OCI-LY3 (cell line): Measurements from ENCODE around the gene EPHB3.
"Not testable (repeated sequence)": the region's sequence is repeated elsewhere in the genome, so short reads cannot be mapped to it uniquely, and the experiment has no call there.

Experiments used
- H2AFZ ChIP-seq: fragments of 200-600, 300-600 bp; shearing (Covaris generic); 2 replicates; pipeline ENCODE4 v1.6.0; 2014; ENCODE audit warnings: antibody characterized with exemption, low read depth, low read length
- H3K27ac ChIP-seq: fragments of 200-600, 300-600 bp; sonication (generic); 2 replicates; pipeline ENCODE4 v1.5.1; 2014; ENCODE audit warnings: mild to moderate bottlenecking, low read length, moderate library complexity, mixed read lengths
- H3K27me3 ChIP-seq: fragments of 200-600, 300-600 bp; sonication (generic); 2 replicates; pipeline ENCODE4 v1.6.1; 2014; ENCODE audit warnings: low read depth, low read length, mixed read lengths
- H3K36me3 ChIP-seq: fragments of 200-600, 300-600 bp; sonication (generic); replicated peaks from 2 replicates; pipeline ENCODE3; 2014; ENCODE audit warnings: low read depth, low read length, mixed read lengths
- H3K4me1 ChIP-seq: fragments of 300-600, 200-600 bp; sonication (generic); 2 replicates; pipeline ENCODE4 v1.6.1; 2014; ENCODE audit warnings: low read length, mixed read lengths
- H3K4me2 ChIP-seq: fragments of 200-600, 300-600 bp; sonication (generic); 2 replicates; pipeline ENCODE4 v1.6.1; 2014; ENCODE audit warnings: low read length, mixed read lengths
- H3K4me3 ChIP-seq: fragments of 300-600, 200-600 bp; sonication (generic); 2 replicates; pipeline ENCODE4 v1.5.1; 2014; ENCODE audit warnings: antibody characterized with exemption, mild to moderate bottlenecking, low read length, moderate library complexity
- H3K79me2 ChIP-seq: fragments of 300-600, 200-600 bp; shearing (Covaris generic); 2 replicates; pipeline ENCODE4 v1.6.1; 2014; ENCODE audit warnings: mild to moderate bottlenecking, low read length, mixed read lengths
- H3K9ac ChIP-seq: fragments of 300-600, 200-600 bp; shearing (Covaris generic); 2 replicates; pipeline ENCODE4 v1.6.0; 2014; ENCODE audit warnings: mild to moderate bottlenecking, low read length, moderate library complexity
- H3K9me3 ChIP-seq: fragments of 200-600, 300-600 bp; shearing (Covaris generic); 2 replicates; pipeline ENCODE4 v1.6.1; 2014; ENCODE audit warnings: low read length, mixed read lengths; ENCODE audit not compliant: insufficient read depth
- H4K20me1 ChIP-seq: fragments of 200-600, 300-600 bp; sonication (generic); 2 replicates; pipeline ENCODE4 v1.6.1; 2016; ENCODE audit warnings: low read length, mixed read lengths; ENCODE audit not compliant: insufficient read depth
- EZH2phosphoT487 ChIP-seq: fragments of 200-600 bp; shearing (Covaris generic); IDR thresholded peaks from 2 replicates; pipeline ENCODE4 v1.6.1; 2018; ENCODE audit warnings: antibody characterized with exemption, mixed run types, low read depth
- TF ChIP-seq, protein P1 (sequence below): fragments of 200-600, 300-600 bp; sonication (generic); IDR thresholded peaks from 2 replicates; pipeline ENCODE4 v1.5.1; 2014; ENCODE audit warnings: antibody characterized with exemption, low read length, low read depth

Gene EPHB3

DNA sequence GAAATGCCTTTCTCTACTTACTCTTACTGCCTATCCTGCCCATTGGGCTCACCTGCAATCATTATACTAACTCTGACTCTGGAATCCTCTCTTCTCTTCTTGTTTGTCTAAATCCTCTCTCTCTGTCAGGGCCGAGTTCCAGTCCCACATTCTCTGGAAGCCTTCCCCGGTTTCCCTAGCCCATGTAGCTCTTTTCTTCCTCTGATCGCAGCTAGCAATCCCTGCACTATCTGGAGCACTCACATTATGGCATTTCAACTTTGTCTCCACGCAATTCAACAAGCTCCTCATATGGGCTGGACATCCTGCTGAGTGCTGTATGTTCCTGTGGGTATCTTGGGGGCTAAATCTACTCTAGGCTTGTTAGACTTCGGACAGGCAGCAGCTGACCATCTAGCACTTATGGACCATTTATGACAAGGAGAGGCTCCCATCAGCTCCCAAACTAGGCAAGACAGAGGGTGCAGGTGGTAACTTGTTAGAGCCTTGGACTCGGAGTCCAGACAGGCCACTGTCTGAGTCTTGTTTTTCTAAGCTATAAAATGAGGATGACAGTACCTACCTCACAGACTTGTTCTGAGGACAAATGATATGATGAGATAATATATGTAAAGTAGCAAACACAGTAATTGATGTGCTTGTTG, 58.3 kb downstream of the EPHB3 start:
- H3K79me2 ChIP-seq: no peaks in the 10 kb centered on the region
- H3K27ac ChIP-seq: no peak overlapping the region
- no peak overlapping the region for H3K9ac ChIP-seq
- no peaks in the 10 kb centered on the region for H3K4me1 ChIP-seq
- no peaks in the 10 kb centered on the region for H4K20me1 ChIP-seq
- H3K27me3 ChIP-seq: peaks cover 25% of the 10 kb centered on the region; the same call in 1 of the 2 replicates
- H3K36me3 ChIP-seq: no peaks in the 10 kb centered on the region
- no peak overlapping the region for H2AFZ ChIP-seq
- H3K4me2 ChIP-seq: no peak overlapping the region
- H3K9me3 ChIP-seq: no peaks in the 10 kb centered on the region
- TF ChIP-seq, protein P1, sequence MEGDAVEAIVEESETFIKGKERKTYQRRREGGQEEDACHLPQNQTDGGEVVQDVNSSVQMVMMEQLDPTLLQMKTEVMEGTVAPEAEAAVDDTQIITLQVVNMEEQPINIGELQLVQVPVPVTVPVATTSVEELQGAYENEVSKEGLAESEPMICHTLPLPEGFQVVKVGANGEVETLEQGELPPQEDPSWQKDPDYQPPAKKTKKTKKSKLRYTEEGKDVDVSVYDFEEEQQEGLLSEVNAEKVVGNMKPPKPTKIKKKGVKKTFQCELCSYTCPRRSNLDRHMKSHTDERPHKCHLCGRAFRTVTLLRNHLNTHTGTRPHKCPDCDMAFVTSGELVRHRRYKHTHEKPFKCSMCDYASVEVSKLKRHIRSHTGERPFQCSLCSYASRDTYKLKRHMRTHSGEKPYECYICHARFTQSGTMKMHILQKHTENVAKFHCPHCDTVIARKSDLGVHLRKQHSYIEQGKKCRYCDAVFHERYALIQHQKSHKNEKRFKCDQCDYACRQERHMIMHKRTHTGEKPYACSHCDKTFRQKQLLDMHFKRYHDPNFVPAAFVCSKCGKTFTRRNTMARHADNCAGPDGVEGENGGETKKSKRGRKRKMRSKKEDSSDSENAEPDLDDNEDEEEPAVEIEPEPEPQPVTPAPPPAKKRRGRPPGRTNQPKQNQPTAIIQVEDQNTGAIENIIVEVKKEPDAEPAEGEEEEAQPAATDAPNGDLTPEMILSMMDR: no peak
- TF ChIP-seq EZH2phosphoT487: no peak
- no peak overlapping the region for H3K4me3 ChIP-seq

DNA sequence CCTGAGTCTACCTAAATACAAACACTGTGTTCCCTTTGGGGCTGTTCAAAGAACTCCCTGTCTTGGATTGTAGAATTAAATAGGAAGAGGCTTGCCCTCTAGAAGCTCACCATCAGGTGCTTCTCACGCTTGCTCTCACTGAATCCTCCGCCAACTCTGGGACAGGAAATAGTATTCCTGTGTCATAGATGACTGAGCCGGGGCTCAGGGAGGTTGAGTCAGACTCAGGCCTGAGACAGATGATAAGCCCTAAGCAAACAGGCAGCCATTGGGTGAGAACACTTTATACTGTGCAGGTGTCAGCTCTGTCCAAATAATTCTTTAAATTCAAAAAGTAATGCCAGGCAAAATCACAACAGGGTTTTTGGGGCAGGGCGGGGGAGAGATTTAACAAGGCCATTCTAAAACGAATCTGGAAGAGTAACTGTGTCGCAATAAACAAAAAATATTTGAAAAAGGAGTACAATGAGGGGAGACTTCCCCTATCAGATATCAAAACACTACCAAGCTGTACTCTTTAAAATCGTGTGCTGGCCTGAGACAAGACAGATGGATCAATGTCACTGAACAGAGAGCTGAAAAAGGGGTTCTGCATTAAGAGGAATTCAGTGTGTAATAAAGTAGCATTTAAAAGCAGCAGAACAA, 59.0 kb downstream of the EPHB3 start:
- no peak overlapping the region for H2AFZ ChIP-seq
- no peak overlapping the region for H3K4me3 ChIP-seq
- no peaks in the 10 kb centered on the region for H3K36me3 ChIP-seq
- peaks cover 32% of the 10 kb centered on the region for H3K27me3 ChIP-seq
- H3K9me3 ChIP-seq: no peaks in the 10 kb centered on the region
- no peaks in the 10 kb centered on the region for H3K79me2 ChIP-seq
- no peak overlapping the region for H3K9ac ChIP-seq
- H4K20me1 ChIP-seq: no peaks in the 10 kb centered on the region
- H3K4me1 ChIP-seq: no peaks in the 10 kb centered on the region
- TF ChIP-seq, protein P1: no peak
- TF ChIP-seq EZH2phosphoT487: no peak
- H3K27ac ChIP-seq: no peak overlapping the region
- no peak overlapping the region for H3K4me2 ChIP-seq

DNA sequence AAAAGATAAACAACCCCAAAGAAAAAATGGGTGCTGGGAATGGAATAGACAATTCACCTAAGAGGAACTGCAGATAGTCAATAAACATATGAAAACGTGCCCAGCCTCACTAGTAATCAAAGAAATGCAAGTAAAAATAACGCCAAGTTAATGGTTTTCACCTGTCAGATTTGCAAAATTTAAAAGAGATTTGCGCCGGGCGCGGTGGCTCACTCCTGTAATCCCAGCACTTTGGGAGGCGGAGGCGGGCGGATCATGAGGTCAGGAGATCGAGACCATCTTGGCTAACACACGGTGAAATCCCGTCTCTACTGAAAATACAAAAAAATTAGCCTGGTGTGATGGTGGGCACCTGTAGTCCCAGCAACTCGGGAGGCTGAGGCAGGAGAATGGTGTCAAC, 60.6 kb downstream of the EPHB3 start:
- not testable (repeated sequence) for H3K36me3 ChIP-seq, H3K9me3 ChIP-seq, H3K4me3 ChIP-seq, H4K20me1 ChIP-seq, H3K27ac ChIP-seq, H3K4me2 ChIP-seq, H2AFZ ChIP-seq, H3K9ac ChIP-seq, H3K4me1 ChIP-seq, H3K79me2 ChIP-seq
- H3K27me3 ChIP-seq: peaks cover 30% of the 10 kb centered on the region

DNA sequence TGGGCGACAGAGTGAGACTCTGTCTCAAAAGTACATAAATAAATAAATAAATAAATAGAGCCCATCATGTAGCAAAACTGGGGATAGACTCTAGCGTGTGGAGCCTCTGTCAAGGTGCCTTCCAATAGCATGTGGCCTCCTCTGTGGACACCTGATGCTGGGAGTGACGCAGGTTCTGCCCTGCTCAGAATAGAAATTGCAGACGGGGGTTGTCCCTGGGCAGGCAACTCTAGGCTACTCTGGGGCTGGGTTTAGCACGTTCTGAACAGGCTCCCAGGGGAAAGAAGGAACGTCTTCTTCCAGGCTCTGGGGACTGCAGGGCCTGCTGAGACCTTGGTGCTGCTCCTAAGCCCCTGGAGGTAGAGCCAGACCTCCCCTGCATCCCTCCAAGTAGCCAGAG, 65.3 kb downstream of the EPHB3 start:
- Histone ChIP-seq H3K4me3 (no peak overlapping the region), H3K4me1 (peaks cover 7% of the 10 kb centered on the region; the same call in 1 of the 2 replicates), H4K20me1 (no peaks in the 10 kb centered on the region), H3K27ac (no peak overlapping the region), H3K36me3 (no peaks in the 10 kb centered on the region), H3K79me2 (no peaks in the 10 kb centered on the region), H3K9ac (no peak overlapping the region), H3K4me2 (no peak overlapping the region), H2AFZ (no peak overlapping the region), H3K9me3 (no peaks in the 10 kb centered on the region), H3K27me3 (peaks cover 13% of the 10 kb centered on the region)
- TF ChIP-seq, protein P1: no peak
- TF ChIP-seq EZH2phosphoT487: no peak
